G401 (cell line): ENCODE results near the gene MYO1B. TPM values are rescaled to one million over a fixed set of nuclear protein-coding genes. Genes with fewer than 3 reads are reported as not detected.

Experiments
- DNase-seq: peaks from one replicate; pipeline ENCODE4 v3.0.0-alpha.2; 2015; ENCODE audit warnings: low spot score
- in situ Hi-C: cut with HindIII; loops from 2 replicates; pipeline ENCODE4 v1.10.0; 2016; ENCODE audit warnings: low sequenced_read_pairs, mixed read lengths
- total RNA-seq: library from RNA; depleted of rRNA; stranded (reverse); fragments of >200 nt; shearing (Covaris generic); gene quantifications from 2 replicates; pipeline ENCODE4 v1.2.3, GENCODE V29; 2014

Gene MYO1B
- total RNA-seq, 1 experiment from 2014 or later = not detected

DNA sequence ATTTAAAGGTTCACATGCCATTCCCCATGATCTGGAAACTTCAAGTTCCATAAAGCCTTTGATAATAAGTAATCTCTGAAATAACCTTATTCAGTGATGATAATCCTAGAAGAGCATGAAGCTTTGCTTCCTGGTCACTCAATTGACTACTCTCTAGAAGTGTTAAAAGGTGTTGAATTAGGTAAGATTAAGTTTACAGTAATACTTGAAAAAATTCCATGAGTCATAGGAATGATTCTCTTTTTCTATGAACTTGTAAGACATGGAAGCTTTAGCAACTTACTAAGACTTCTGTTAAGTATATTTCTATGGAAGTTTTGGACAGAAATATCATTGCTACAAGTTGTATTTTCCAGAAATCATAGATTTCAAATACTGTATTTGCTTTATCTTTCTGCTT is 100.6 kb downstream of the MYO1B start:
- in situ Hi-C loops = no loop called here
- no peak for DNase-seq

DNA sequence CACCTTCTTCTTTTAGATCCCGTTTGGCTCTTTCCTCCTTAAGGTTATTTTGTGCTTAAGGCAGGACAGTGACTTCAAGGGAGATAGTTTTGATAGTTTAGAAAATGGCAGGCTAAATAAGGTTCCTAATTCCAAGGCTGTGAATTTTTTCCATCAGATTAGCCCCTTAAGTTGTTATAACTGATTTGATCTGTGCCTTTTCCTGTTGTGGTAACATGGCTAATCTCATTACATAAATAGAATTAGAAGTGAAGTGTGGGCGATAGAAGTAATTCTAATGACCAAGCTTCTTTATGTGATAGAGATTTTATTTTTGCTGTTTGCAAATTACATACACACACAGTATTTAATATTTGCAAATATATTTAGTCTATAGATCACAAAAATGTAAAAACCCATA is 102.0 kb downstream of the MYO1B start:
- in situ Hi-C loops = no loop called here
- DNase-seq = no peak

DNA sequence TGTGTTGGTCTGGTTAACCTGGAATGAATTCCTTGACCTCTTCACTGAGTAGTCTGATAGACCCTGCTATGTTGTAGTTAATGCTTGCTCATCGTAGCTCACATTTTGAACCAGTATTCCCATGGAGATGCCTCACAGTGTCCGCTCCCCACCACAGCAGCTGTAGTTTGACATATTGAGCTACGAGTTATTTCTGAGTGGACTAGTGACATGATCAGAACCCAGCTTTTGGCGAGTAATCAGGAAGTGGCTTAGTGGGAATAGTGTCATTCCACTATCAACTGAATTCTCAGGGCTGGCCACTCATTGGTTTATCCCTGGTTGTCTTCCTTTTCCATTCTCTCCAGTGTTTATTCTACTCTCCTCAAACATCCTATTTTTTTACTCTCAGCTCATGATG is 102.7 kb downstream of the MYO1B start:
- DNase-seq = no peak
- in situ Hi-C loops = no loop called here

DNA sequence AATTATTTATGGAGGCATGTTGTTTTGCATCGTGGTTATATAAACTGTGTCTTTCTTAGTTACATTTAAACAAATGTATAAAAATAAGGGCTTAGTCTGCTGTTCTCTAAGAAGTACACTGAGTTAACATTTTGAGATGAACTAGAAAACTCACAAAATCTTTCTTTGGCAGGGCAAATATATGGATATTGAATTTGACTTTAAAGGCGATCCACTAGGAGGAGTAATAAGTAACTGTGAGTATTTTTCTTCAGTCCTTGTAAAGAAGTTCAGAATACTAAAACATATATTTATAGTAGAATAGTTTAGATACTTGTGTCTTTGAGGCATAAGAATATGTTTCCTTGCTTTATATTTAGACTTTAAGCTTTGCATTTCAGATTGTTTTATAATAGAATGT is 104.8 kb downstream of the MYO1B start:
- in situ Hi-C loops = no loop called here

DNA sequence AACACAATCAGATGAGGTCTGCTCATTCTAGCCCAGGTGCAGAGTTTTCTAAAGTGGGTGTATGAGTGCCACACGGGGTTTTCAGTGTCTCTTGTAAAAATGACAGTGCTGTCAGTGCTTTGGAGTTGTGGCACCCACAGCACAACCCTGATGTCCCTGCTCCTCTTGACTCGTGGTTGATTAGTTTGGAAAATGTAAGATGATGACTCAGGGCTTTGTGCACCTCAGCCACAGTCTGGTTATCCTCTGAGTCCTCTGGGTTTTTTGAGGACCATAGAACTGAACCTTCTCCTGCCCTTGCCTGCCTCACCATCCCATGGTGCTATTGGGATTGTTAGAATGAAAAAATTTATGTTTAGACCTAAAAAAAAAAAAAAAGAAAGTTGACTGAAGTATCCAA is 105.6 kb downstream of the MYO1B start:
- in situ Hi-C loops = no loop called here

More for the DNA sequence above, 104.8 kb downstream of the MYO1B start:
- no peak for DNase-seq

DNA sequence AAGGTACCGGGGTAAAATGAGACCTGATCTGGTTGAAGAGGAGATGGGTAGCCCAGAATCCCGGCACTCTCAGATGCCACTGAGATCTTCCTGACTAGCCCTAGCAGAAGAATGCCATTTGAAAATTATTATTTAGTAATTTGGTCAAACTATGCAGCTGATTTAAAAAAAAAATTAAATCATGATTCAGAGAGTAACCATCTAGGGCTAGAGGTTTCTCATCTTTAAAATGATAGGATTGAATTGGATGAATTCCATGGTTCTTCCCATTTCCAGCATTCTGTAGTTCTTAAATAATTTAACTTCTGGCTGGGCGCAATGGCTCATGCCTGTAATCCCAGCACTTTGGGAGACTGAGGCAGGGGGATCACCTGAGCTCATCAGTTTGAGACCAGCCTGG is 106.1 kb downstream of the MYO1B start:
- DNase-seq = no peak
- in situ Hi-C loops = no loop called here

More for the DNA sequence above, 105.6 kb downstream of the MYO1B start:
- no peak for DNase-seq

DNA sequence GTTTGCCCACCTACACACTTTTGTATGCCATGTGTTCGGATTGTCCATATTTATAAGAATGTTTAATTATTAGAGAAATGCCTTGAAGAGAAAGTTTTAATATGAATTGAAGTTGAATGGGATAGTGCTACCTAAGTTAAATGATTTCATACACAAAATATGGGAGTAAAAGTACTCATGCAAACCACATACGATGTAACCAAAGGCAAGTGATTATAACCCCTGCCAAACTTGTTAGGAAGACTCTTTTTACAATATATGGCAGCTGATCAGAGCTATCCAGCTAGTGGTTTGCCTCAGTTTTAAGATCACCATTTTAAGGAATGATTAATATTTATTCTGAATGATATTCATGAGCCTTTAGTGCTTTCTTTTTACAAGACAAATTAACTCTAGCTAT is 106.7 kb downstream of the MYO1B start:
- in situ Hi-C loops = no loop called here
- DNase-seq = no peak

DNA sequence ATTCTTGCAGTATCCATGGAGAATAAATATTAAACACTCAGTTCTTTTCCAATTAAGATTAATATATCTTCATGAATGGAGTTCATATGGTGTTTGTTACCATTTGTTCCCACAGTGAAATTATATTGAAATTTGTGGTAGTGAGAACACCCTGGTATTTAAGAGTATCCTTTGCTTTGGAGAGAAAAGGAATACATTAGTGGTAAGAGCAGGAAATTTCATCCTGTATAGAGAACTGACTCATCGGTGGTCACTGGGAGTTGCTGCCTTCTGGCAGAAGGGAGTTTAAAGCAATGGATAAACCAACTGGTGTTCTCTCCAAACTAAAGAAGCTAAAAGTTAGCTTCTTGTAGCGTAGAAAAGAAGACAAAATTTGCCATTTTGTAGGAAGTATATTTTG is 107.3 kb downstream of the MYO1B start:
- DNase-seq = no peak
- in situ Hi-C loops = no loop called here

DNA sequence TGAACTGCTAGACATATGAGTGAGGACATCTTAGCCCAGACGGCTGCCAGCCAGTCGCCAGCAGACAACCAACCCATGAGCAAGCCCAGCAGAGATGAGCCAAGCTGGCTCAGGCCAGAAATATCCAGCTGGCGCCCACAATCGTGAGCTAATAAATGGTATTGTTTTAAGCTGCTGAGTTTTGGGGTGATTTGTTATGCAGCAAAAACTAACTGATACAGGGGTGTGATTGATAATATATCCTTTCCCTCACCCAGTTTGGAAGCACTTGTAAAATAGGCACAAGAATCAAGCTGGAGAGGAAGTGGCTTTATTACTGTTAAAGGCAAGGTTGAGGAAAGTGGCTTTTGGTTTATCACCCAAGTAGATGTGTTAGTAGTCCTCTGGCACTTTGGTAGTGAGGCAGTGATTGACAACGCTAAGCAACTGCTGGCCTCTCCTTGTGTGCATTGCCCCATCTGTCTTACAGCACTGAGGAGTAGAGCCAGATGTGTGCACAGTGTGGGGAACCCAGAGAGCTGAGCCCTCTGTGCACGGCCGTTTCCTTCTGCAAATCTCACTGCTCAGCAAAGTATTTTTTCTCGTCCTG is 110.1 kb downstream of the MYO1B start:
- DNase-seq = no peak
- in situ Hi-C loops = no loop called here

DNA sequence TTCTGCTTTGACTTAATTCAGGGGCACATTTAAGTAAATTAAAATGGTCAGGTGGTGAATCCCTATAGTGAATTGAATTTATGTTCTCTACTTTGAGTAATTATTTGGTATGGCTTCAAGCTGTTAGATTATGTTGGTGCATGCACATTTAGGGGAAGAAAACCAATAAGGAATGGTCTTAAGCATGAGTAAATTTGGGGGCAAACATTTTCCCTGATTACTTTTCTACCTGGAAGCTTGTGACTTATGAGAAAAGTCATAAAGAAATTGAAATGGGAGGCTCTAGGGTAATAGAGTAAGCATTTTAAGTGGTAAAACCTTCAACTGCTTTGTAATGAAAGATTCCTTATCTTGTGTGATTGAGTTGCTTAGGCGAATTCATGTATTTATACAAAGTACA is 112.5 kb downstream of the MYO1B start:
- in situ Hi-C loops = no loop called here
- no peak for DNase-seq

DNA sequence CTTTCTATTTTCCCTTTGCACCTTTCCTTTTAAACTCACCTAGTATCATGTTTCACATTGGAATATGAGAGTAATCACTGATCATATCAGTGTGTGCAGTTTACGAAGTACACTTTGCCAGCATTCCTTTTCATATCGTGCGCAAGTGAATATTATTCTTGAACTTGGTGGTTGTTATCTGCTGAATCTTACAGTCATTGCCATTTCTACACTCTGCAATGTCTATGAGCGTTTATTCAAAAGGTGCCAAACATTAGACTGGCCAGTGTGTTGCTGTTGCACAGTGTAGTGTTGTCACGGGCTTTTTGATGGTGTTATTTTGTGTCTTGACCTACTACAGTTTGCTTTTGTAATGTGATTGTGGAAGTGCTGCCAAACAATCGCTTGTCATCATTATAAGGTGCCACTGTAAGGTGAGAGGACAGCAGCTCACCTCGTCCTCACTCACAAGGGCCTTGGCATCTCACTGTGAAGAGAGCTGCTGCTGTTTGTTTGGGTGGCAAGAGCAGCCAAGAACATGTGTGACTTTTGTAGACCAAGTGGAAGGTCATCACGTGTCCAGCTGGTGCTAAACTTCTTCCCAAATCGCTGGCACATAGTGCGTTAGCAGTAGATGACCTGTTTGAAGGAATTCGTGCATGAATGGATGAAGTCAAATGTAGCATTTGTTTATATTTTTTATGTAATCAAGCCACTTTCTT is 113.3 kb downstream of the MYO1B start:
- in situ Hi-C loops = no loop called here
- no peak for DNase-seq

DNA sequence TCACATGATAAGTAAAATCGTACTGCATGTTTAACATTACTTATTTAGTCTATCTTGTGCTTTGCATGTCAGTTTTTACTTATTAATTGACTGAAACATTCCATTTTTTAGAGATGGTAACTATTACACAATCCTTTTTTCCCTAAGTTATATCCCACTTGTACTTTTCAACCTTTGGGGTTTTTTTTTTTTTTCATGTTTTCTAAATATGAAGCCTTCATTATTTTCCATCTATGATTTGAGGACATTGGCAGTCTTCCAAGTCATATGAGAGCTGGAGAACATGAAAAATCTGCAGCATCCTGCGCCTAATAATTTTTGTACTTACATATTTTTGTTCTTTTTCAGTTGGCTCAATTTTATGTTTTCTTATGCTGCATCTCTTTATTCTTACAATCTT is 113.9 kb downstream of the MYO1B start:
- in situ Hi-C loops = no loop called here
- no peak for DNase-seq

DNA sequence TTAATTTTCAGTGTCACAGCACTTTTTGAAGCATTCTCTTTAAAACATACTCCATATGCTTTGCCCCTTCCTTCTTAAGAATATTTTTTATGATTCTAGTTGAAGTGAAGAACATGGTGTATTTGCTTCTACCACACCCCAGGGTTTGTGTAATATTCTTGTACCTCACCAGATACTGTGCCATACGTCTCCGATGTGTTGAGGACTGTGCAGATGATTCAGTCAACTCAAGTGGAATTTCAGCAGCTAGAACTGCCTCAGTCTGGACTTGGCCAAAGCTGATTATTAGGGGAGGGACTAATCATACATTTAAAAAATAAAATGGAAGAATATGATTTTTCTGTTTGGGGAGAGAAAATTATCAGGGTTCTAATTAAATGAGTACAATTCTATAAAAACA is 115.7 kb downstream of the MYO1B start:
- DNase-seq = no peak
- in situ Hi-C loops = no loop called here

DNA sequence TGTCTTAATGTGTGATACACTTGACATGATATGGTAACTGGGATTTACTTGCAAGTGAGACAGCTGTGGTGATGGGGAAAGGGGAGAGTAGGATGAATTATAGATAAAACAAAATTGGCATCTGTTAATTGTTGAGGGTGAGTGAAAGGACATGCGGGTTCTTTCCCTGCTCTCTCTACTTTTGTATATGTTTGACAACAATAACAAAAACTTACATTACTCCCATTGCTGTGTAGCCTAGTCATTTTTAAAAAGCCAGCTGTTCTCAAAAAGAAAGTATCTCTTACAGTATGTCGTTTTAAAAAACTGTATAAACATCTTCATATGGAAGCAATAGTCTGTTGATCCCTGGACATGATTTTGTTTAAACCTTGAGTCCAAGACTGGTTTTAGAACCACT is 117.6 kb downstream of the MYO1B start:
- in situ Hi-C loops = no loop called here

DNA sequence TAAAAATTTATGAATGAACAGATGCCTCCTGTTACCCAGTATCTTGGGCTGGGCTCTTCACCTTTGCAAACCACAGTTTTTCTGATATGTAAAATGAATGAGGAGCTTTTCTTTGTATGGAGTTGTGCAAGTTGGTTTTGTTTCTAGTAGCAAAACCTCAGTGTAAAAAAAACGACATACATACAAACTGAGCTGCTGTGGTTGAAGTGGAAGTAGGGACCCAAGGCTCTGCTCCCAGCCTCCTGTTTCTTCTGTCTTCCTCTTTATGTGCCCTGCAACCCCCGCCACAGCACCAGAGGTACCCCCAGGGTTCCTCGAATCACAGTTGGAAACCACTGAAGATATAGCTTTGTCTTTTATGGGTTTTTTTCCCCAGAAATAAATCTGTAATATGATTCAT is 118.1 kb downstream of the MYO1B start:
- DNase-seq = no peak
- in situ Hi-C loops = no loop called here

More for the DNA sequence above, 117.6 kb downstream of the MYO1B start:
- DNase-seq = no peak

DNA sequence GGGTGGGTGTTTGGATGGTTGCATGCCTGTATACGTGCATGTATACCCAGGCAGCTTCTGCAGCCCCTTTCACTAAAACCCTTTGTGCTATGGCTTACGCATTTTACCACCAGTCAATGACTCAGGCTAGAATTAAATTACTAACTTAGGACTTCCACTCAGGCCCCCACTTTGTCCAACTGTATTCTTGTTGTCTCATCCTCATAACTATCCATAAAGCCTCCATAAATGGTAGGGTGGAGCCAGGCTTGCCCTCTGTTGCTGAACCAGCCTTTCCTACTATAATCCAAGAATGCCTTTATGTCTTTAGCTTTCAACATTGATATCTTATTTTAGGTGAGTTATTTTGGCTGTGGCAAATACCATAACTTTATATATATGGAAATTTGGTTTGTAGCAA is 119.9 kb downstream of the MYO1B start:
- in situ Hi-C loops = no loop called here
- no peak for DNase-seq

DNA sequence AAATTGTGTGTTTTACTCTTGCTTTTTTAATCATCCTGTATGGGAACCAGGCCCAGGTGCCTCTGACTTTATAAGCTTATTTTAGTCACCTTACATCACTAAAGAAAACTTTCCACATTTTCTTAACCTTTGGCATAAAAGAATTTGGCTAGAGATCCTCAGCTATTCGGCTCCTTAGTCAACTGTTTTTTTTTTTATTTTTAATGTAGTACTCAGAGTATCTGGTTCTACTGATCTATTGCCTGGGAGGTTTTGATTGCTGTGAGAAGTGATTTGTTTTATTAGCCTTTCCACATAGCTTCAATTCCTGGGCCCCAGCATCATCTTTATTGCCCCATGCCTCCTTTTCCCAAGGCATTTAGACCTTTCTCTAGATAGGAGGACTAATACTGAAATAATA is 121.0 kb downstream of the MYO1B start:
- no peak for DNase-seq
- in situ Hi-C loops = no loop called here

DNA sequence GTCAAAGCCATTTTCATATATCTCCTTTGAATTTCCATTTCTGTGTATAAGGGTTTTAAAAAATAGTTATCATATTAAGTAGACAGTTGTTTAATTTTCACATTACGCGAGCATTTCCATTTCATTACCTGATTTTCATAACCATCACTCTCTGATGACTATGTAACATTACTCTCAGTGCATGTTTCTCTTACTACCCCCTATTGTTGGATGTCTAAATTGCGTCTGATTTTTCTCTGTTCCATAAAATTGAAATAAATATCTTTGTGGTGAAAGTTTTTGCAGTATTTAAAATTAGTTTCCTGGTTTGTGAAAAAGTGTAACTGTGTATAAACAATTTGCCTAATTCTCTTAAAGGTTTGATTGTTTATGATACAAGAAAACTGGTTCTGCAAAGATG is 123.8 kb downstream of the MYO1B start:
- in situ Hi-C loops = no loop called here
- no peak for DNase-seq

DNA sequence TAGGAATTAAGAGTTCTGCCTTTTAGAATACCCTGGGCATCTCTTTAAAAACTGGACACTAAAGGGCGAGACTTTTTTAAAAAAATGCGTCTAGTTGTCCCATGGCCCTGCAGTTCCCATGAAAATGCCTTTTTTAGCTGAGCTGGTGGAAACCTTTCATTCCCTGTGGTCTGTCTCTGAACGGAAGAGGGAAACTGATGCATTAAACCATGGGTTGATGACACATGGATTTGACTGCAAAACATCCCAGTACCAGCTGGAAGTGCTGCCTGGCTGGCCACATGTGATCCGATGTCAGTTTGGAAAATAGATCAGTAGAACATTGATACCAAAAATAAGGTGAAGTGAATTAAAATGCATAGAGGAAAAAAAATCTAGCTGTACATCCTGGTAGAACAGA is 129.2 kb downstream of the MYO1B start:
- in situ Hi-C loops = no loop called here
- DNase-seq = no peak

DNA sequence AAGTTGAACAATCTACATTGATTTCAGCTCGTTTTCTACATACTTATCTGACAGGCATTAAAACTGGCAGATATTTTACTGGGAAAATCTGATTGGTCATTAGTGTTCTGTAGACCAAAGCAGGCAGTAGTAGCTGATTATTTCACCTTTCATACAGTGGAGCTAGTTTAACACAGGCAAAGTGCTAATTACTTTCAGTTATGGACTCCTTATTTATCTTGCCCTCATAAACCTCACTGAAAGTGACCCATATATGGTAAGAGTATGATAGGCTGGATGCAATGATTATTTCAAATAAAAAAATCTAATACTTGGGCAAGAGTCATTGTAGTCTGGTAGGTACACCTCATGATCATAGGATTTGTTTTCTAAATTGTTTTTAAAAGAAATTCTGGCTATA is 129.7 kb downstream of the MYO1B start:
- in situ Hi-C loops = no loop called here
- DNase-seq = no peak

DNA sequence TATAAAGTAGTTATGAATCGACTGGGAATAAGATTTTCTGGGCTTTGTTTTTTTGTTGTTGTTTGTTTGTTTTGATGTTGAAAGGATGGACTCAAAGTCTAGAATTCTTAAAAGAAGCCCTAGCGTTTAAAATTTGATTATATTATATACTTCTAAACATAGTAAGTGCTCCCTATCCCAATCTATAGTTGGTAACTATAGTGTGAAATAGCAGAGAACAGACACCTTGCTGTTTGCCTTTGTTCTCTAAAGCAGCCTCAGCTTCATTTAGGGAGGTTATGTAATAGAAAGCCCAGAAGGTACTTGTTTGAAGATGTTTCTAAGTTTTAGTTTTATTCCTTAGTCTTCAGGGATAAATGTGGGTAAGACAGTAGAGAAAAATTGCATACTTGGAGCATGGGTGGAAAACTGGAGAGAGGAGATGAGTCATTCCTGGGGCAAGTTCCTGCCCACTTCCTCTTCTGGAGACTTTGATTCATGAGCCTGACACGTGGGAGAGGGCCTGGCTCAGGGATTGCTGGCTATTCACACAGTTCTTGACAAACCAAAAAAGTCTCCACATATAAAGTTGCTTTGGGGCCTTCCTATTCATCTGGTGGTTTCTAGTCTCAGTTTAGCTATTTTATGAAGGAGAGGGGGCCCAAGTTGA is 131.9 kb downstream of the MYO1B start:
- DNase-seq = peak; percentile 9
- in situ Hi-C loops = no loop called here
